ENCODE data around the gene LDLRAD2. TPM values are rescaled to one million over a fixed set of nuclear protein-coding genes. Genes with fewer than 3 reads are reported as not detected.

LDLRAD2 gene
- total RNA-seq, 4 donors from 2014 or later, result 0.60 TPM; not detected in 3

DNA sequence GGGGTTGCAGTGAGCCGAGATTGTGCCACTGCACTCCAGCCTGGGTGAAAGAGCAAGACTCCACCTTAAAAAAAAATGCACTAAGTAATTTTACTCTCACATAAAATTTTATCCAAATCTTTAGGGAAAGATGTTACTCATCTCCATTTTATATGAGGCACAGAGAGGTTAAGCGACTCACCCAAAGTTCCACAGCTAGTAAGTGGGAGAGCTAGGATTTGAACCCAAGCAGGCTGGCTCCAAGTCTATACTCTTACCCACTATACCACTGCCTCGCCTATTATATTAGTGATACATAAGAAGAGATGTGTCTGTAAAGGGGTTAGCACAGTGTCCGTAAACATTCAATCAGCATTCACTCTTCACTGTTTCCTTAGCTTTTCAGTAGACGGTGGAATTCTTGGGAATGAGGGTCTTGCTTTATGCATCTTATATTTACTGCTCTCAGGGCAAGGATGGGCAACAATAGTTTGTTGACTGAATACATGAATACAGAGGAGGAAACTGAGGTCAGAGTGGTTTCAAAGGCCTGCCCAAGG, 15.1 kb downstream of the LDLRAD2 start:
- Histone ChIP-seq H3K36me3 (peaks cover 13 to 100% (median 19%) of the 10 kb centered on the region in 3 donors), H3K4me1 (no peaks in the 10 kb centered on the region), H3K27ac (no peak overlapping the region), H3K9me3 (no peaks in the 10 kb centered on the region), H3K4me3 (no peak overlapping the region), H3K27me3 (no peaks in the 10 kb centered on the region)
- no peak for TF ChIP-seq POLR2A (IDR thresholded peaks at IDR 0.05)
- TF ChIP-seq, protein P1, sequence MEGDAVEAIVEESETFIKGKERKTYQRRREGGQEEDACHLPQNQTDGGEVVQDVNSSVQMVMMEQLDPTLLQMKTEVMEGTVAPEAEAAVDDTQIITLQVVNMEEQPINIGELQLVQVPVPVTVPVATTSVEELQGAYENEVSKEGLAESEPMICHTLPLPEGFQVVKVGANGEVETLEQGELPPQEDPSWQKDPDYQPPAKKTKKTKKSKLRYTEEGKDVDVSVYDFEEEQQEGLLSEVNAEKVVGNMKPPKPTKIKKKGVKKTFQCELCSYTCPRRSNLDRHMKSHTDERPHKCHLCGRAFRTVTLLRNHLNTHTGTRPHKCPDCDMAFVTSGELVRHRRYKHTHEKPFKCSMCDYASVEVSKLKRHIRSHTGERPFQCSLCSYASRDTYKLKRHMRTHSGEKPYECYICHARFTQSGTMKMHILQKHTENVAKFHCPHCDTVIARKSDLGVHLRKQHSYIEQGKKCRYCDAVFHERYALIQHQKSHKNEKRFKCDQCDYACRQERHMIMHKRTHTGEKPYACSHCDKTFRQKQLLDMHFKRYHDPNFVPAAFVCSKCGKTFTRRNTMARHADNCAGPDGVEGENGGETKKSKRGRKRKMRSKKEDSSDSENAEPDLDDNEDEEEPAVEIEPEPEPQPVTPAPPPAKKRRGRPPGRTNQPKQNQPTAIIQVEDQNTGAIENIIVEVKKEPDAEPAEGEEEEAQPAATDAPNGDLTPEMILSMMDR (IDR thresholded peaks at IDR 0.05), result no peak
- no peak for TF ChIP-seq EP300 (IDR thresholded peaks at IDR 0.05)
- no peak for DNase-seq (ENCODE audit: low spot score in 2 of 2)
- 87 to 88% methylated on average over 5 of the region's 5 CpGs for WGBS, 2 donors

DNA sequence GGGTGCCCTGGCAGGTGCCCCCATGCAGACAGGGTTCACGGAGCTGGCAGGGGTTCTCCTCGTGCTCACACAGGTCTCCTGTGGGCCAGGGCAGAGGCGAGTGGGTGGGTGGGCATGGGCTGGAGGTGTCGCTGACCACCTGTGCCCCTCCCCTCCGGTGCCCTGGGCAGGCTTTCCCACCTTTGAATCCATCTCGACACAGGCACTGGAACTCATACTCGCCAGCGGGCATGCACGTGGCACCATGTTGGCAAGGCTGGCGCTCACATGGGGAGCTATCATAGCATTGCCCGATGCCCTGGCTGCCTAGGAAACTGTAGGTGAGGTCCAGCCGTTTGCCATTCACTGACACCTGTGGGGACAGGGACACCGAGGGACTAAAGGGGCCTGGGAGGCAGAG, 16.0 kb downstream of the LDLRAD2 start:
- 80 to 90% methylated on average over 6 to 13 of the region's 13 CpGs for WGBS, 2 donors
- TF ChIP-seq, protein P1 (IDR thresholded peaks at IDR 0.05), result no peak
- TF ChIP-seq POLR2A (IDR thresholded peaks at IDR 0.05) (no peak), EP300 (IDR thresholded peaks at IDR 0.05) (no peak)
- peaks cover 13 to 100% (median 20%) of the 10 kb centered on the region in 3 donors for H3K36me3 ChIP-seq
- no peaks in the 10 kb centered on the region for H3K27me3 ChIP-seq
- no peaks in the 10 kb centered on the region for H3K4me1 ChIP-seq
- H3K9me3 ChIP-seq, result no peaks in the 10 kb centered on the region
- DNase-seq (ENCODE audit: low spot score in 2 of 2), result no peak
- H3K27ac ChIP-seq, result no peak overlapping the region
- no peak overlapping the region for H3K4me3 ChIP-seq

GRCh38 chr1:21828506-21829210, 16.6 kb downstream of the LDLRAD2 start:
- Histone ChIP-seq H3K27me3 (no peaks in the 10 kb centered on the region), H3K36me3 (peaks cover 18 to 100% (median 24%) of the 10 kb centered on the region in 3 donors), H3K4me3 (no peak overlapping the region), H3K27ac (no peak overlapping the region), H3K4me1 (no peaks in the 10 kb centered on the region), H3K9me3 (no peaks in the 10 kb centered on the region)
- 71 to 82% methylated on average over 22 to 28 of the region's 28 CpGs for WGBS, 2 donors
- no peak for DNase-seq (ENCODE audit: low spot score in 2 of 2)
- TF ChIP-seq POLR2A (IDR thresholded peaks at IDR 0.05), result no peak
- TF ChIP-seq, protein P1 (IDR thresholded peaks at IDR 0.05), result no peak
- TF ChIP-seq EP300 (IDR thresholded peaks at IDR 0.05), result no peak

DNA sequence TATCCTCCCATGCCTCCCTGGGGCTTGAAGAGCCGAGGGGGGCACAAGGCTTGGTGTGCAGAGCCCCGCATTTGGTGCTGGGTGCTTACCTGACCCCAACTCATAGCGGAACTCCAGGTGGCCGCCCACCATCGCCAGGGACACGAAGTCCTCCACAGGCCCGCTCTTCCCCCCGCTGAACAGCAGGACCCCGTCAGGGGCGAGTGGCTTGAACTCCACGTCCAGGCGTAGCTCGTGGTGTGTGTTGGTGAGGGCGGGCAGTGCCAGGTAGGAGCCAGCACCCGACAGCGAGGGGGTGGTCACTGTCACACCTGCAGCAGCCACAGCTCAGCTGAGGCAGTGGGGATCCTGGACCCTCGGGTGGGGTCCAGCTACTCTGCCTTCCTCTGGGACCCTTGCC, 17.2 kb downstream of the LDLRAD2 start:
- peaks cover 0 to 3% (median 0%) of the 10 kb centered on the region in 4 donors for H3K9me3 ChIP-seq
- no peak for DNase-seq (ENCODE audit: low spot score in 2 of 2)
- H3K4me1 ChIP-seq, result no peaks in the 10 kb centered on the region
- 91 to 94% methylated on average over 9 to 14 of the region's 17 CpGs for WGBS, 2 donors
- peaks cover 18 to 100% (median 31%) of the 10 kb centered on the region in 3 donors for H3K36me3 ChIP-seq
- H3K4me3 ChIP-seq, result no peak overlapping the region
- TF ChIP-seq EP300 (IDR thresholded peaks at IDR 0.05) (no peak), POLR2A (IDR thresholded peaks at IDR 0.05) (no peak)
- TF ChIP-seq, protein P1 (IDR thresholded peaks at IDR 0.05), result no peak
- no peak overlapping the region for H3K27ac ChIP-seq
- H3K27me3 ChIP-seq, result no peaks in the 10 kb centered on the region

GRCh38 chr1:21830792-21831453, 18.9 kb downstream of the LDLRAD2 start:
- Histone ChIP-seq H3K9me3 (peaks cover 0 to 12% (median 0%) of the 10 kb centered on the region in 4 donors), H3K4me1 (no peaks in the 10 kb centered on the region), H3K27ac (no peak overlapping the region), H3K4me3 (no peak overlapping the region), H3K36me3 (peaks cover 30 to 100% (median 45%) of the 10 kb centered on the region in 3 donors), H3K27me3 (no peaks in the 10 kb centered on the region)
- DNase-seq (ENCODE audit: low spot score in 2 of 2), result no peak
- TF ChIP-seq, protein P1 (IDR thresholded peaks at IDR 0.05), result no peak
- TF ChIP-seq POLR2A (IDR thresholded peaks at IDR 0.05), result no peak
- no peak for TF ChIP-seq EP300 (IDR thresholded peaks at IDR 0.05)
- WGBS, 2 donors, result 87 to 88% methylated on average over 12 to 18 of the region's 23 CpGs
